Muscle of arm (tissue), 12 donors: Measurements from ENCODE around the gene VPS35L. TPM values are rescaled to one million over a fixed set of nuclear protein-coding genes. Genes with fewer than 3 reads are reported as not detected.

Experiments
- DNase-seq: peaks from one replicate; pipeline ENCODE4 v3.0.0-alpha.2; 2013
- polyA plus RNA-seq, 12 donors: library from polyadenylated mRNA; unstranded; fragments of 120-200 nt; gene quantifications; one replicate each; pipeline ENCODE4 v1.2.1, GENCODE V29; 2013; ENCODE audit not compliant: insufficient read length in 12 of 12

The VPS35L gene
- polyA plus RNA-seq, 12 donors: 19.9 to 46.1 (median 34.7) TPM; not detected in 1

DNA sequence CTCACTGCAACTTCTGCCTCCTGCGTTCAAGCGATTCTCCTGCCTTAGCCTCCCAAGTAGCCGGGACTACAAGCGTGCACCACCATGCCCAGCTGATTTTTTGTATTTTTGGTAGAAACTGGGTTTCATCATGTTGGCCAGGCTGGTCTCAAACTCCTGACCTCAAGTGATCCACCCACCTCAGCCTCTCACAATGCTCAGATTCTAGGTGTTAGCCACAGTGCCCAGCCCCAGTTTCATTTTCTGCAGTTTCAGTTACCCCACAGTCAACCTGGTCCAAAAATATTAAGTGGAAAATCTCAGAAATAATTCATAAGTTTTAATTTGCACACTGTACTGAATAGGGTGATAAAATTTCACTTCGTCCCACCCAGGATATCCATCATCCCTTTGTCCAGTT lies 133.8 kb downstream of the VPS35L start:
- no peak for DNase-seq

DNA sequence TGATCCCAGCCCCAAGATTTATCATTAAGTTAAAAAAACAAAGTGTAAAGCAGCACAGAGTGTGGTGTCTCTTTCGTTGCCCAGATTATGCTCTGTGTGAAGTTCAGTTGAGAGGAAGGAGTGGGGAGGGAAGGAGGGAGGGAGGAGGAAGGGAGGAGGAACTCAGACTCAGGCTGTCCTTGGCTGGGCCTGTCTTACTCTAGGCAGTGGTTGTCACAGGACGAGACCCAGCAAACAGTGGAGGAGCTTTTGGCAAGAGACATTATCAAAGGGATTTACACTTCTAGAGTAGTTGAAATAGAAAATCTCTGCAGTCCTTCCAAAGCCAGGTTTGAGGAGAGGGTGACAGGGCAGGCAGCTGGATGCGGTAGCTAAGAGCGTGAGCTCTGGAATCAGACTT lies 134.7 kb downstream of the VPS35L start:
- no peak for DNase-seq

DNA sequence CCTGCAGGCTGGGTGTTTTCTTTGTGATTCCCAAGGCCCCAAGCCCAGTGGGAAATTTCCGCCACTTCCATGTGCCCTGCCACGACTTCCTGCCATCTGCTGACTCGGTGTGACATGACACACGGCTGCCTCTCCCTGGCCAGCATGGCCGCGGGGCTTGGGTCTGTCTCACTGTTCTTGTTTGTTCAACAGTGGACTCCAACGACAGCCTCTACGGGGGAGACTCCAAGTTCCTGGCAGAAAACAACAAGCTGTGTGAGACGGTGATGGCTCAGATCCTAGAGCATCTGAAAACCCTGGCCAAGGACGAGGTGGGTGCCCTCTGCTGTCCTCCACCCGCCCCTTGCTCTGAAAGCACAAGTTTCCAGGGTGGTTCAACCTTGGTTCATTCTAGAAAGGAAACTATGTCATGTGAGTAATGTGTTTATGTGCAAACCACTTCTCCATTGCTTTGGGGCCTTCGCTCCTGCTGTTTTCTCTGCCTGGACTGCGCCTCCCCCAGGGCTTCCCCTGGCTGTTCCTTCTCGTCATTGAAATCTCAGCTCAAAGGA lies 135.7 kb downstream of the VPS35L start:
- DNase-seq: no peak

DNA sequence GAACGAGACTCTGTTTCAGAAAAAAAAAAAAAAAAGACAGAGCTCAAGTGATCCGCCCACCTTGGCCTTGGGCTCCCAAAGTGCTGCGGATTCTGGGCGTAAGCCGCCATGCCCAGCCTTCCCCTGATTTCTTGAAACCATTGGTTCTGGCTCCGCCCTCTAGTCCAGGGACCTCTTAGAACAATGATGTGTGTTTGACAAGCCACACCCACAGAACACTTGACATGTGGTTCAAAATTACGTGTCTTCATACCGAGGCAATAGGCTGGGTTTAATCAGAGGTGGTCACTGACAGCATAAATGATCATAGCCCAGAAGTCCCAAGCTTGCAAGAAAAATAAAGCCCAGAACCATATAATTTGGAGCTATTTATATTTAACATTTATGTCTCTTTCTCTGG lies 139.5 kb downstream of the VPS35L start:
- DNase-seq: no peak

DNA sequence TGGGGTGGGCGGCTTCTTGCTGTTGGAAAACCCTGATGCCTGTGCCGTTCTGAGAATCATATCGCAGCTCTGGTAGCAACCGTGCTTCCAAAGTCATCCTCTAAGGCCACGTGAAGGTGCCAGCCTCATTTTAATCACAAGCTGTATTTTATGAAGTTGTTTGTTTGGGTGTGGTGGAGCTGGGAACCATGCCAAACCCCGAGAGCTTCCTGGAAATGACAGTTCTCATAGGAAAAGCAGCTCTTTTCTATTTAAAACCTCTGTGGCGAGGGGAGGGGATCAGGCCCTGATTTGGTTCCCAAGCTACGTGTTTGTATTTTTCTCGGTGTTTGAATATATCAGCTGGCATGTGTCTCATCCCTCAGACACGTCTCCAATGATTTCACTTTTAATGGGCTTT lies 140.8 kb downstream of the VPS35L start:
- DNase-seq: peak; percentile 70

DNA sequence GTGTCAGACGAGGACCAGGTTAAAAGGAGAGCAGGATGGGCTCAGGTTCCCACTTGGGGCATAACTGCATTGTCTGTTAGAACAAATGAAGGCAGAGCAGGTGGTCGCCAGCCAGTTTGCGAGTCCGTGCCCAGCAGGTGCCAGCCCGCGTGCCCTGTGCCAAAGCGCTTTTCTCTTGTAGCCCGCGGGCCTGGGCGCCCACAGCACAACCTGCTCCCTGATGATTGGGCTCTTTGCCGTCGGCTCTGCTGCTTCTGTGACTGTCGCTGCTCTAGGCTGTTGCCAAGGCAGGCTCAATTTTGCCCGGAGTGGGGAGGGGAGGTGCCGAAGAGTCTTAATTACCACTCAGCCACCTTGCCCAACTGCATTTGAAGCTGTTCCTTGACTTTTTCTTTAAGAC lies 141.5 kb downstream of the VPS35L start:
- no peak for DNase-seq

DNA sequence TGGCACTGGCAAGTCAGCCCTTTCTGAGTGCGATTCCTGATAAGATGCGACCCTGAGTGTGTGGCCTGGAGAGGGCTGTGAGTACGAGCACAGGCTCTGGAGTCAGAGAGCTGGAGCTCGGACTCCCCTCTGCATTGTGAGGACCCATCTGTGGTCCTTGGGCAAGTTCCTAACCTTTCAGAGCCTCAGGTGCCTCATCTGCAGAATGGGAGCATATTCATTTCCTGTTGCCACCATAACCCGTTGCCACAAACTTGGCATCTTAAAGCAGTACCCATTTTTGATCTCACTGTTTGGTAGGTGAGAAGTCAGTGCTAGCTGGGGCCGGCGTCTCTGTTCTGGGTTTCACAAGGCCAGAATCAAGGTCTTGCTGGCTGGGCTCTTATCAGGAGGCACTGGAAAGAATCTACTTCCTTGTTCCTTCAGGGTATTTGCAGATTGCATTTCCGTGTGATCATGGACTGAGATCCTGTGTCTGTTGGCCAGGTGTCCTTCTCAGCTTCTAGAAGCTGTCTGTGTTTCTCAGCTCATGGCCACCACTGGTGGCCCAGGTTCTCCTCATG lies 142.3 kb downstream of the VPS35L start:
- no peak for DNase-seq

DNA sequence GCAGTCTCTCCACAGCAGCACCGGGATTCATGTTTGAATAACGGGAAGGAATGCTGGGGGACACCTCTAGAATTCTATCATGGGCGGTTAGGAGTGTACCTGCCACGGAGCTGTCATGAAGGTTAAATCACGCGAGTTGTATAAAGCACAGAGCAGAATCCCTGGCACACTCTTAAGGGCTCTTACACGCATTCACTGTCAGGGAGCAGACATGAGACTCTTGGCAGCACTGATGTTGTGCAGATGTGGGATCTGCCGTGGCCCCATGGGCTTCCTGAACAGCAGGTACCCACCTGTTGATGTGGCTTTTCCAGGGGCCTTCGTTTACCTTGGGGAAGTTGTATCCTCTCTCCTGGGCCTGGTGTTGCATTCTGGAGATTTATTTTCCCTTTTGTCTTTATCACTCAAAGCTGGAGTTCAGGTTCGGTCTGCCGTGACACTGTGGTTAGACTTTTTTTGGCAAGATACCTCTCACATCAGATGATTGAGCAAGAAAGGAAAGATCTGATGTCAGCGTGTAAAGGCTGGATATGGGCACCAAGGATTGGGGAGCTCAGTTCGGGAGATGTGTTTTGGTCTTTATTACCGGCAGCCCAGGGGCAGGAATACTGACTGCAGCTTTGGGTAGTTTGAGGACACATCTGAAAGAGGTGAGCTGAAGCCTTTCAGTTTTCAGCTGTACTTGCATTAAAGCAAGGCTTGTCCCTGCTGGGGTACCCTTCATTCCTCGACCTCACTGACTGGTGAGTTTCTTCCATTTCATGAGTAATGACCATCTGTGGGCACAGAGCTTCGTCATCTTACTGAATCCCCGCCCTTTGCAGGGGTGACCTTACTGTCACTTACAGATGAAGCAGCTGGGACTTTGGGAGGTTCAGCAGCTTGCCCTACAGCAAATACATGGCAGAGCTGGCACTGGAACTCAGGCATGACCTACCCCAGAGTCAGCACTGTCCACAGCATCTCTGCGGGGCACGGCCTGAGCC lies 143.3 kb downstream of the VPS35L start:
- no peak for DNase-seq

DNA sequence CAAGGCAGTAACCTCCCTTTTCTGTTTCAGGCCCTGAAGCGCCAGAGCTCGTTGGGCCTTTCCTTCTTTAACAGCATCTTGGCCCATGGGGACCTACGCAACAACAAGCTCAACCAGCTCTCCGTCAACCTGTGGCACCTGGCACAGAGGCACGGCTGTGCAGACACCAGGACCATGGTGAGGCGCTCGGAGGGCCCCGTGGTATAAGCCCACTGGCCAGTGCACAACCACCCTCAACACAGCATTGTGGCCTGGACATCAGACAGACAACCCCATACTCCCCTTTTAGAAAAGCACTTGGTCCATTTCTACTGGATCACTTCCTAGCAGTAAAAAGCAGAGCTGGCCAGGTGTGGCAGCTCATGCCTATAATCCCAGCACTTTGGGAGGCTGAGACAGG lies 144.0 kb downstream of the VPS35L start:
- DNase-seq: no peak

DNA sequence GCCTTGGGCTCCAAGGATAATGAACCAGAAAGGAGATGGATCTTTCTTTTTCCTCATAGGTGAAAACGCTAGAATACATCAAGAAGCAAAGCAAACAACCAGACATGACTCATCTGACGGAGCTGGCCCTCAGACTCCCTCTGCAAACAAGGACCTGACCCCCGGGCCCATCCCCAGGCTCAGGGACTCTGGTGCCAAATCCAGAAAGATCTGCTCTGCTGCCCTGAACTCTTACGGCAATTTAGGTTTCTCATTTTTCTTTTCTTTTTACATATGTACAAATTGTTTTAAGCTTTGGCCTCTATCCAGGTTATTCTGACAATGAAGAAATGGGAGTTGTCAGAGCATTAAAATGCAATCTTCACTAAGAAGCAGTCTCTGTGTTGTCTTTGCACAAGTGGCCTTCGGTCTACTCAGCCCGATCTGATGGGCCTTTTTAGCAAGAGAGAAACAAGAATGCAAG lies 144.8 kb downstream of the VPS35L start:
- no peak for DNase-seq

DNA sequence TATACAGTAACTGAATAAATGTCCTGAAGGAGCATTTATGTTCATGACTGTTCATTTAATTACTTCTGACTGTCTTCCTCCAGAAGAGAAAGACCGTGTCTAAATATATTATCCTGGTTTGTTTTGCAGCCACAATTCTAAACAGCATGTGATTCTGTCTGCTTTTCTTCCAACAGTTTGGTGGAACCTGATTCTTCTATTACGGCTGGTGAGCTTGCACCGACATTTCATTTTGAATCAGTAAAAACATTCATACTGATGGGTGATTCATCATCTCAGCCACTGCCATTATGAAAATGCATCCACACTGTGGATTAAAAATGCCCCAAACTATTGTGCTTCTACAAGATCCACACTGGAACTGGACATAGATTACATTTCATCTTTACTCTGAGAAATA lies 145.6 kb downstream of the VPS35L start:
- no peak for DNase-seq

DNA sequence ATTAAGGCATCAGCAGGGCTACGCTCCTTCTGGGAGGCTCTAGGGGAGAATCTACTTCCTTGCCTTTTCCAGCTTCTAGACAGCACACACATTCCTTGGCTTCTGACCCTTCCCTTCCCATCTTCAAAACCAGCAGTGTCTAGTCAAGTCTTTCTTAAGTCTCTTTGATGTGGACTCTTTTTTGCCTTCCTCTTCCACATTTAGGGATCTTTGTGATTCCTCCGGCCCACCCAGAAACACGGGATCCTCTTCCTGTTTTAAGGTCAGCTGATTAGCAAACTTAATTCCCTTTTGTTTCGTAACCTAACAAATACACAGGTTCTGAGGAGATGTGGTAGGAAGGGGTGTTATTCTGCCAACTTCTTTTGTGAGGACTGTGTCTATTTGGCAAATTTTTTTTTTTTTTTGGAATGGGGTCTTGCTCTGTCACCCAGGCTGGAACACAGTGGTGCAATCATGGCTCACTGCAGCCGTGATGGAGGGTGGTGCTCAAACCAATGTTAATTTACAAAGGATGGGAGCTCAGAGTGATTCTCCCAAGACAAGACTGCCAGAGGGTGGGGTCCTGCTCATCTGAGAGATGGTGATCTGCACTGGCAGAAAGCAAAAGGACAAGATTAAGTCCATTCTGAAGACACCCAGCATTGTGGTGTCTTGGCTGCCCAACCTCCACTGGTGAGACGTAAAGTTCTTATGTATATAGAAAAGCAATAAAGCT lies 147.8 kb downstream of the VPS35L start:
- no peak for DNase-seq

DNA sequence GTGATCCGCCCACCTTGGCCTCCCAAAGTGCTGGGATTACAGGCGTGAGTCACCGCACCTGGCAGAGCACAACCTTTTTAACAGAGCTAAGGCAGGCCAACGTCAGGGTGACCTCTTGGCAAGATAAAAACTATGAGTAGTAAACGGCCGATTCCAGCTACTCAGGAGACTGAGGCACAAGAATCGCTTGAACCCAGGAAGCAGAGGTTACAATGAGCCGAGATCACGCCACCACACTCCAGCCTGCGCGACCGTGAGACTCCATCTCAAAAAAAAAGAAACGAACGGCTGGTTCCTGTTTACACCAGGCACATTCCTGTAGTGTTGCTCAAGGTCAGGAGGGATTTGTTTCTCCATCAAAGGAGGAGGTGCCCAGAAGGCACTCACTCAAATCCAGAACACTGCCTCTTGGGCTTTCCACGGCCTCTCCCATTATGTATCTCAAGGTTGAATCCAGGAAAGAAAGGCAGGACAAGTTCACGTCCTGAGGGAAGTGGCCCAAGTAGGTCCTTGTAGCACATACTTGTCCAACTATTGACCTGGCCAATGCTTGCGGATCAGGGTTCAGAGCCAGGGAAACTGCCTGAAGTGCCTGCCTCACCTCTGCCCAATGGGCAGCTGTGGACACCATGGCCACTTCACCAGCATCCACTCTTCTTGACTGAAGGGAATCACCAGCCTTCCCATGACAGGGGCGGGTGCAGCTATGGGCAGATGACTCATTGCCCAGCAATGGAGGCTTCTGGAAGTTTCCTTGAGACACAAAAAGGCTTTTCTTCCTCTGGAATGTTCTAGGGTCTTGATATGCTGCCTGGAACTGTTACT lies 149.0 kb downstream of the VPS35L start:
- DNase-seq: no peak

DNA sequence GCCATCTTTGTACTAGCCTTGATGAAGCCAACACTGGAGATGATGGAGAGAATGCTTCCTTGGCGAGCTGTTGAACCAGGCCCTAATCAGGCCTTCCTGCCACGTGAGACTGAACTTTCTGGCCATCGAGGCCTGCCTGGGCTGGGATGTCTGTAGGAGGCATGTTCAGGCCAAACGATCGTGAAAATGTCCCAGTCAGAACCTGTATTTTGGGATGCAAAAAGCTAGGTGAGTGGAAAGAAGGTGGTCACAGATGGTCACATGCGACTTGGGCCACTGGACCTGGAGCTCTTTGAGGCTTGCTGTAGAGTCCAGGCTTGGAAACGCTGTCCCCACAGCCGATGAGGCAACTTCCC lies 149.6 kb downstream of the VPS35L start:
- no peak for DNase-seq

DNA sequence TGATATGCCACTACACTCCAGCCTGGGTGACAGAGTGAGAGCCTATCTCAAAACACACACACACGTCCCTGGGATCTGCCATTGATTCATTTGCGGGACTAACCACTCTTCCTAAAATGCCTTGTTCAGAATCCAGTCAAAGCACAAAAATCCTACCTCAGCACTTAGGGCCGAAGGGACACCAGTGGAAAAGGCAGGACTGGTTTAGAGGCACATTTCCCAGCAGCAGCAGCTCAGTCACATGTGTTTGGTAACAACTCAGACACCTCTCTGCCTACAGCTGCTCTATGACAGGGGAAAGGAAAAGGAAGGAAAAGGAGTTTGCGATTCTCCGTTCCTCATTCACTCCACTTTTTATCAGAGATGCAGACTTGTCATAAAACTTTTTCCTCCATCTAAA lies 150.3 kb downstream of the VPS35L start:
- no peak for DNase-seq

DNA sequence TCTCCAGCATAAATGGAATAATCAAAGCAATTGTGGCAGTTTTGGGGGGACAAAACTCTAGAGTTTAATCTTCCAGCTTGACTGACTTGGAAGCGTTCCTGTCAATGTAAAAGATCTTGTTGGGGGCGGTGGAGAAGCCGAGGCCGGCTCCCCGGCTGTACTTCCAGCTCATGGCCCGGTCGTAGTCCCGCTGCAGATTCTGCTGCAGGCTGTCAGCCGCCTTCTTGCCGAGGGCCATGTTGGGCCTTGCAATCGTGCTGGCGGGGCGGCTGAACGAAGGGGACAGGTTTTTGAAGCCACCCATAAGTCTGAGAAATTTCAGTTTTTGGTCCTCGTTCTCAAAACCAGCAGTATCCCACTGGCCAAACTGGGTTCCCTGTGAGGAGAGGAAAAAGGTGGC lies 151.3 kb downstream of the VPS35L start:
- no peak for DNase-seq

DNA sequence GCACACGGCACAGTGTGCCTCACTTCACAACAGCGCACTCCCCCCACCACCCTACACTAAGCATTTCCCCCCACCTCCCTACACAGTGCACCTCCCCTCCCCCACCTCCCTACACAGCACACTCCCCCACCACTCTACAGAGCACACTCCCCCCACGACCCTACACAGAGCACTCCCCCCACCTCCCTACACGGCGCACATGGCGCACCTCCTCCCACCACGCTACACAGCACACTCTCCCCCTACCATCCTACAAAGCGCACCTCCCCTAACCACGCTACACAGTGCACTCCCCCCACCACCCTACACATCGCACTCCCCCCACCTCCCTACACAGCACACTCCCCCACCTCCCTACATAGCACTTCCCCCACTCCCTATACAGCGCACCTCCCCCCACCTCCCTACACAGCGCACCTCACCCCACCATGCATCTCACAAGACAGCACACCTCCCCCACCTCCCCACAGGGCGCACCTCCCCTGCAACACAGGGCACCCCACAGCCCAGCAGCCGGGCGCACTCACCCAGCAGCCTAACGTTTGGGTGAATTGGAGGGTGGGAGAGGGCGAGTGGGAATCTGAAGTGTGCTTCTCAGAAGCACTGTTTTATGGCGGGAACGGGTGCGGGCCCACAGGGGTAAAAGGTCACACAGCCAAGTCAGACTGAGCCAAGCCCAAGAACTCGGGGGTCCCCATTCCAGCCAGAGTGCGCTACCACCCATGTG lies 152.2 kb downstream of the VPS35L start:
- no peak for DNase-seq

DNA sequence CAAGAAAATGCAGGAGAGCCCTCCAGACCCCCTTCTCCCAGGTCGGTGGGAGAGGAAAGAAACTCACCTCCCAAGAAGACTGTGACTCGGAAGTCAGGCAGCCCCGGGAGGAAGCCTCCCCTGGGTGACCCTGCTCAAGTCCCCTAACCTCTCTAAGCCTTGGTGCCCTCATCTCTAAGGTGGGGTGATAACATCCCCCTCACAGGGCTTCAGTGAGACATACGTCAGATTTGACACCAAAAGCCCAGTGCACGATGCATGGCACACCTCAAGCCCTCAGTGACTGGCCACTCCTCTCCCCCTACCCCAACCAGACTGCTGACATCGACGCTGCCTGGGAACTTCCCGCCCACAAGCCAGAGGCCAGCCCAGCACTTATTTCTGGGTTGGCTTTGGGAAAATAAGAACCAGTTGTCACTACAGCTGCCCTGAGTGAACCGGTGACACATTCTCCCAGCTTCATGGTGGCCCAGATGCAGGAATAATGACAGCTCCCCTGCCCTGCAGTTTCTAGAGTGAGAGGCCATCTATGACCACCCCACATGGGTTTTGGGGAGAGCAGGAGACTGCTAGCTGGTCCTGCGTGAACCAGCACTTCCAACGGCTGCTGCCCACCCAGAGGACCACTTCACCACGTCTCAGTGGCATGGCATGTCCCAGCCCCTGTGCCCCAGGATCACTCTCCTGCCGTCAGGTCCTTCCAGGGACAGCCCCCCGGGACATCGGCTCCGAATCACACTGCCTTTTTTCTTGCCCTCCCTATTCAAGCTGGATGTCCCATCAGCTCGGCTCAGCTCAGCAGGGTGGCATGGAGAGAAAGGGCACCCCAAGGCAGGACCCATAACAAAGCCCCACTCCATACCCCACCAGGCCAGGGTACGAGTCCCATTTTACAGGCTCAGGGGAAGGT lies 153.0 kb downstream of the VPS35L start:
- DNase-seq: no peak

DNA sequence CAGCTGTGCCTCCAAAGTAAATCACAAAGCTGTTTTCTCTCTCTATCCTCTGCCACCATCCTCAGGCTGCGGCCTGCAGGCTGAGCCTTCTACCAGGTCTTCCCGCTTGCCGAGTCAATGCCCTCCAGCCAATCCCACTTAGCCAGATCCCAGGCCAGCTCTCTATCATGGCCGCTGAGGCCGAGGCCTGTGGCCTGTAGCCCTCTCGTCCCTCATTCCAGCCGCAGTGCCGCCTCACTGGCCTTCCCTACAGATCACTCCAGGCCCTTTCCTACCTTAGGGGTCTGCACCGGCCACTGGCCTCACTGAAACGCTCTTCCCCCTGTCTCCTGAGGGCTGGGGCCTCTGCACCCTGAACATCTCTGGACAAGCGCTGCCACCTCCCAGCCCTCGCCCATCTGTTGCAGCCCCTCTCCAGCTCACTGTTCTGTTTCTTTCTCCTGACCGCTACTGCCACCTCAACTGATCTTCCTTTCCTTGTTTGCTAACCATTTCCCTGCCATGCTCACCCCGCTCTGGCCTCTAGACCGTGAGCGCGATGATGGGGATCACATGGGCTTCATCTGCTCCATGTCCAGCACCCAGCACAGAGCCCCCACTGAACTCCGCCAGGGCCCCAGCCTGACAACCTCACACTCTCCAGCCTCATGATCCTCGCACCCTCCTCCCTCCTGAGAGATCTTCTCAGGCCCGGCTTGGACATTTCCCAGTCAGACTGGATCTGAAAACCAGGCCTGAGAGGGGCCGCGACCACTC lies 154.1 kb downstream of the VPS35L start:
- no peak for DNase-seq
